ENCODE results near the gene CRYBG3. TPM values are rescaled to one million over a fixed set of nuclear protein-coding genes. Genes with fewer than 3 reads are reported as not detected.

Gene CRYBG3
- total and polyA plus RNA-seq, 4 donors, result 3.8 to 64.0 (median 15.3) TPM

DNA sequence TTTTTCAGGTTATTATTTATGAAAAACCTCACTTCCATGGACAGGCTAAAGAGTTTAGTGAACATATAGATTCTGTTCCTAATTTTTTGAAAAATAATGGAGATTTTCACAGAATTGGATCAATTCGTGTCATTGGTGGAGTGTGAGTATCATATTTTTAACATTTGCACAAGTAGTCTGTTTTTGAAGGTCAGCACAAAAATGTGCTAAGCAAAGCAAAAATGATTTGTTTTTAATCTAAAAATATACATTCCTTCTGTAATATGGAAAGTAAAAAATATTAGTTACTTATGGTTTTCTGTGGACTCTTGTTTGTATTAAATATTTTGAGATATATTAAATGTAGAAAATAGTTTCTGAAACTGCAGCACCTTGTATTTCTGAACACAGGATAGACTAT, 71.0 kb downstream of the CRYBG3 start:
- ATAC-seq (ENCODE audit: insufficient read depth, low FRiP score) (no peak), DNase-seq (no peak)
- Histone ChIP-seq H3K27ac (ENCODE audit: low read depth in 1 of 2, low read length in 1 of 2) (no peak overlapping the region), H3K9ac (ENCODE audit: insufficient read depth in 1 of 2, low read length in 2 of 2) (no peak overlapping the region), H3K9me3 (ENCODE audit: control insufficient read depth in 4 of 4, insufficient read depth in 3 of 4, low read length in 3 of 4) (no peaks in the 10 kb centered on the region), H3K4me3 (no peak overlapping the region), H3K27me3 (ENCODE audit: control insufficient read depth in 3 of 3, insufficient read depth in 3 of 3, low read length in 2 of 3) (no peaks in the 10 kb centered on the region), H3K4me1 (ENCODE audit: control insufficient read depth in 5 of 5, insufficient read depth in 5 of 5, low read length in 5 of 5) (peaks cover 0 to 4% (median 0%) of the 10 kb centered on the region in 5 donors), H3K36me3 (ENCODE audit: control insufficient read depth in 4 of 4, insufficient read depth in 4 of 4, low read length in 4 of 4) (peaks cover 5 to 43% (median 18%) of the 10 kb centered on the region in 4 donors)
- TF ChIP-seq, protein P1, sequence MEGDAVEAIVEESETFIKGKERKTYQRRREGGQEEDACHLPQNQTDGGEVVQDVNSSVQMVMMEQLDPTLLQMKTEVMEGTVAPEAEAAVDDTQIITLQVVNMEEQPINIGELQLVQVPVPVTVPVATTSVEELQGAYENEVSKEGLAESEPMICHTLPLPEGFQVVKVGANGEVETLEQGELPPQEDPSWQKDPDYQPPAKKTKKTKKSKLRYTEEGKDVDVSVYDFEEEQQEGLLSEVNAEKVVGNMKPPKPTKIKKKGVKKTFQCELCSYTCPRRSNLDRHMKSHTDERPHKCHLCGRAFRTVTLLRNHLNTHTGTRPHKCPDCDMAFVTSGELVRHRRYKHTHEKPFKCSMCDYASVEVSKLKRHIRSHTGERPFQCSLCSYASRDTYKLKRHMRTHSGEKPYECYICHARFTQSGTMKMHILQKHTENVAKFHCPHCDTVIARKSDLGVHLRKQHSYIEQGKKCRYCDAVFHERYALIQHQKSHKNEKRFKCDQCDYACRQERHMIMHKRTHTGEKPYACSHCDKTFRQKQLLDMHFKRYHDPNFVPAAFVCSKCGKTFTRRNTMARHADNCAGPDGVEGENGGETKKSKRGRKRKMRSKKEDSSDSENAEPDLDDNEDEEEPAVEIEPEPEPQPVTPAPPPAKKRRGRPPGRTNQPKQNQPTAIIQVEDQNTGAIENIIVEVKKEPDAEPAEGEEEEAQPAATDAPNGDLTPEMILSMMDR (IDR thresholded peaks at IDR 0.05; ENCODE audit: control extremely low read depth, extremely low read depth), result no peak
- 94% methylated on average over 1 of the region's 1 CpG for WGBS, 2 donors

DNA sequence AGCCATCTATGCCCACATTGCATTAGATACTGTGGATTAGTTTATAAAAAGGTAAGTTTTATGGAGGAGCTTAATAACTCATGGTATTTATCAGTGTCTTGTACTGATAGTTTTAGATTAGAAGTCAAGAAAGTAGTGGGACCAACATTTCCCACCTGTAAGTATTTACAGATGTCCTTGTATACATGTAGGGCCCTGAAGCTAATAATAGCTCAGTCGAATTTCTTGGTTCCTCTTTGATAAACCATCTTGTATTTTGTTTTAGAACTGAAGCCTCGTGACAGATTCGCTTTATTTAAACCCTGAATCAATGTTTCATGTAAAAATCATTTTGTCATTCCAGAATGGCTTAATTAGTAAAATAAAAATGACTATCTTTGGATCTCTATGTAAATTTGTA, 73.4 kb downstream of the CRYBG3 start:
- WGBS, 2 donors, result 88 to 89% methylated on average over 3 of the region's 3 CpGs
- Histone ChIP-seq H3K4me1 (ENCODE audit: control insufficient read depth in 5 of 5, insufficient read depth in 5 of 5, low read length in 5 of 5) (peaks cover 0 to 6% (median 0%) of the 10 kb centered on the region in 5 donors), H3K27me3 (ENCODE audit: control insufficient read depth in 3 of 3, insufficient read depth in 3 of 3, low read length in 2 of 3) (no peaks in the 10 kb centered on the region), H3K9ac (ENCODE audit: insufficient read depth in 1 of 2, low read length in 2 of 2) (no peak overlapping the region), H3K4me3 (no peak overlapping the region), H3K36me3 (ENCODE audit: control insufficient read depth in 4 of 4, insufficient read depth in 4 of 4, low read length in 4 of 4) (peaks cover 1 to 24% (median 8%) of the 10 kb centered on the region in 4 donors), H3K27ac (ENCODE audit: low read depth in 1 of 2, low read length in 1 of 2) (no peak overlapping the region), H3K9me3 (ENCODE audit: control insufficient read depth in 4 of 4, insufficient read depth in 3 of 4, low read length in 3 of 4) (no peaks in the 10 kb centered on the region)
- DNase-seq (no peak), ATAC-seq (ENCODE audit: insufficient read depth, low FRiP score) (no peak)
- TF ChIP-seq, protein P1 (IDR thresholded peaks at IDR 0.05; ENCODE audit: control extremely low read depth, extremely low read depth), result no peak

DNA sequence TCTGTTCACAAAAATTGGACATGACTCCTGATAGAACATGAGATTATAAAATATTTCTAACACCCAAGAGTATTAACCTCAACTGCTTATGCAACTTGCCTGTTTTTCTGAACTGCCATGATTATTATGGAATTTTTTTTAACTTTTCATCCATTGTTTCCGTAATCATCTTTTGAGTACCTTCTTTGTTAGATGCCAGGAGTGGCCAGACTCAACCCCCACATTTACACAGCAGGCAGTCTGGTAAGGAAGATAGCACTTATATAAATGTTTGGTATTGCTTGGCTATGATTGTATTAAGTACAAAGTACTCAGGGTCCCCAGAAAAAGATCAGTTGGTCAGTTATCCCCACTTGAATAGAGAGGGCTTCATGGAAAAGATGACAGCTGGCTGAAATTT, 74.3 kb downstream of the CRYBG3 start:
- Histone ChIP-seq H3K4me1 (ENCODE audit: control insufficient read depth in 5 of 5, insufficient read depth in 5 of 5, low read length in 5 of 5) (peaks cover 0 to 7% (median 5%) of the 10 kb centered on the region in 5 donors), H3K27me3 (ENCODE audit: control insufficient read depth in 3 of 3, insufficient read depth in 3 of 3, low read length in 2 of 3) (no peaks in the 10 kb centered on the region), H3K9me3 (ENCODE audit: control insufficient read depth in 4 of 4, insufficient read depth in 3 of 4, low read length in 3 of 4) (no peaks in the 10 kb centered on the region), H3K36me3 (ENCODE audit: control insufficient read depth in 4 of 4, insufficient read depth in 4 of 4, low read length in 4 of 4) (peaks cover 1 to 25% (median 8%) of the 10 kb centered on the region in 4 donors), H3K4me3 (no peak overlapping the region), H3K9ac (ENCODE audit: insufficient read depth in 1 of 2, low read length in 2 of 2) (no peak overlapping the region), H3K27ac (ENCODE audit: low read depth in 1 of 2, low read length in 1 of 2) (no peak overlapping the region)
- ATAC-seq (ENCODE audit: insufficient read depth, low FRiP score) (no peak), DNase-seq (no peak)
- TF ChIP-seq, protein P1 (IDR thresholded peaks at IDR 0.05; ENCODE audit: control extremely low read depth, extremely low read depth), result no peak
- 94 to 97% methylated on average over 1 of the region's 1 CpG for WGBS, 2 donors

DNA sequence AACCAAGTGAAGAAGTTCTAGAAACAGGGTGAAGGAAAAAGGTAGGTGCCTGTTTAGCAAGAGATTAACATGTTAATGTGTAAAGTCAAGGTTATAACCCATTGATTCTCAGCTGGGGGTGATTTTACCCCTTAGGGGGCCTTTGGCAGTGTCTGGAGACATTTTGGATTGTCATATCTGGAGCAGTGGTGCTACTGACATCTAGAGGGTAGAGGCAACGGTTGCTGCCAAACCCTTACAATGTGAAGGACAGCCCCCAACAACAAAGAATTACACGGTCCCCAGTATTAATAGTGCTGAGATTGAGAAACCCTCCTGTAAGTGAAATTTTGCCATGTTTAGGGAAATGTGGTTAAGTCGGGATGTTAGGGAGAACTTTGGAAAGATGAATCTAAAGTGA, 74.7 kb downstream of the CRYBG3 start:
- TF ChIP-seq, protein P1 (IDR thresholded peaks at IDR 0.05; ENCODE audit: control extremely low read depth, extremely low read depth), result no peak
- no peaks in the 10 kb centered on the region for H3K9me3 ChIP-seq (ENCODE audit: control insufficient read depth in 4 of 4, insufficient read depth in 3 of 4, low read length in 3 of 4)
- H3K9ac ChIP-seq (ENCODE audit: insufficient read depth in 1 of 2, low read length in 2 of 2), result no peak overlapping the region
- H3K27me3 ChIP-seq (ENCODE audit: control insufficient read depth in 3 of 3, insufficient read depth in 3 of 3, low read length in 2 of 3), result no peaks in the 10 kb centered on the region
- H3K27ac ChIP-seq (ENCODE audit: low read depth in 1 of 2, low read length in 1 of 2), result no peak overlapping the region
- H3K4me3 ChIP-seq, result no peak overlapping the region
- WGBS, 2 donors, result 91 to 92% methylated on average over 3 of the region's 3 CpGs
- H3K36me3 ChIP-seq (ENCODE audit: control insufficient read depth in 4 of 4, insufficient read depth in 4 of 4, low read length in 4 of 4), result peaks cover 1 to 25% (median 8%) of the 10 kb centered on the region in 4 donors
- DNase-seq (no peak), ATAC-seq (ENCODE audit: insufficient read depth, low FRiP score) (no peak)
- H3K4me1 ChIP-seq (ENCODE audit: control insufficient read depth in 5 of 5, insufficient read depth in 5 of 5, low read length in 5 of 5), result peaks cover 0 to 11% (median 6%) of the 10 kb centered on the region in 5 donors
